GM19438 (cell line): Measurements from ENCODE around the gene SPDYE1.
"Not testable (repeated sequence)": the region's sequence is repeated elsewhere in the genome, so short reads cannot be mapped to it uniquely, and the experiment has no call there.

Source experiments
- ATAC-seq: cut with Tn5 transposase; IDR thresholded peaks from one replicate; pipeline ENCODE4 v1.9.1; 2021; ENCODE audit warnings: low read depth; ENCODE audit not compliant: unreplicated experiment

The SPDYE1 gene

GRCh38 chr7:43990011-43990585, 7.6 kb upstream of the SPDYE1 start:
- not testable (repeated sequence) for ATAC-seq

GRCh38 chr7:43990829-43991228, 6.9 kb upstream of the SPDYE1 start:
- not testable (repeated sequence) for ATAC-seq

- ATAC-seq = peak; percentile 96
These were observed 4.8 kb upstream of the SPDYE1 start for GRCh38 chr7:43992896-43993295.

GRCh38 chr7:43994681-43995080, 3.0 kb upstream of the SPDYE1 start:
- ATAC-seq = not testable (repeated sequence)

- ATAC-seq = not testable (repeated sequence)
These were observed 14.4 kb downstream of the SPDYE1 start for GRCh38 chr7:44012081-44012480.

- ATAC-seq = not testable (repeated sequence)
These were observed 17.4 kb downstream of the SPDYE1 start for GRCh38 chr7:44015090-44015489.

GRCh38 chr7:44018857-44019807, 21.4 kb downstream of the SPDYE1 start:
- ATAC-seq = peak; percentile 90

- ATAC-seq = not testable (repeated sequence)
These were observed 22.1 kb downstream of the SPDYE1 start for GRCh38 chr7:44019825-44020224.

GRCh38 chr7:44022069-44022468, 24.4 kb downstream of the SPDYE1 start:
- ATAC-seq = not testable (repeated sequence)

- ATAC-seq = not testable (repeated sequence)
These were observed 25.2 kb downstream of the SPDYE1 start for GRCh38 chr7:44022796-44023467.

- ATAC-seq = not testable (repeated sequence)
These were observed 31.7 kb downstream of the SPDYE1 start for GRCh38 chr7:44029433-44029832.

- not testable (repeated sequence) for ATAC-seq
These were observed 32.3 kb downstream of the SPDYE1 start for GRCh38 chr7:44030029-44030428.

GRCh38 chr7:44031319-44031718, 33.6 kb downstream of the SPDYE1 start:
- not testable (repeated sequence) for ATAC-seq

- not testable (repeated sequence) for ATAC-seq
These were observed 34.3 kb downstream of the SPDYE1 start for GRCh38 chr7:44032031-44032430.

GRCh38 chr7:44033971-44034844, 36.5 kb downstream of the SPDYE1 start:
- ATAC-seq = not testable (repeated sequence)

GRCh38 chr7:44036364-44036763, 38.7 kb downstream of the SPDYE1 start:
- not testable (repeated sequence) for ATAC-seq

GRCh38 chr7:44037951-44038350, 40.3 kb downstream of the SPDYE1 start:
- not testable (repeated sequence) for ATAC-seq

GRCh38 chr7:44038553-44038952, 40.9 kb downstream of the SPDYE1 start:
- ATAC-seq = not testable (repeated sequence)

GRCh38 chr7:44038961-44039558, 41.4 kb downstream of the SPDYE1 start:
- ATAC-seq = peak; percentile 72
